HS-5 (cell line): ENCODE measurements around the gene DNAJC8.
A peak's percentile ranks its signal among the peaks of the same experiment; 100 is the strongest.

Experiments
- DNase-seq: peaks from one replicate; pipeline ENCODE4 v3.0.0-alpha.2; 2012; ENCODE audit warnings: low read depth

The DNAJC8 gene

DNA sequence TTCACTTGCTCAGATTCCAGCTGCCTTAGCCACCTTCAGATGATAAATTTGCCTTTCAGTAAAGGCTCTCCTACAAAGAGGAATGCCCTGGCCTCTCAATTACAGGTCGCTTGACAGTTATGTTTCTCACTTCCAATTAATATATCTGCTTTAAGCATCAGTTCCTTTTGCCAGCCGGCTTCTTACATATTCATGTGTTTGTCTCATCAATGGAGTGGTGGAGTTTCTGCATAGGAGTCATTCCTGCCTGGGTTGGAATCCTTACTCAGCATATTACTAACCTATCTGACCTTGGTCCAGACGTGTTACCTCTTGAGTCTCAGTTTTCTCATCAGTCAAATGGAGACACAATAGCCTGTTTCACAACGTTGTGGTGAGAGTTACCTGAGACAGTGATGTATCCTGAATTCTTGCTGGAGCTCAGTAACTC, 17.1 kb upstream of the DNAJC8 start:
- no peak for DNase-seq

DNA sequence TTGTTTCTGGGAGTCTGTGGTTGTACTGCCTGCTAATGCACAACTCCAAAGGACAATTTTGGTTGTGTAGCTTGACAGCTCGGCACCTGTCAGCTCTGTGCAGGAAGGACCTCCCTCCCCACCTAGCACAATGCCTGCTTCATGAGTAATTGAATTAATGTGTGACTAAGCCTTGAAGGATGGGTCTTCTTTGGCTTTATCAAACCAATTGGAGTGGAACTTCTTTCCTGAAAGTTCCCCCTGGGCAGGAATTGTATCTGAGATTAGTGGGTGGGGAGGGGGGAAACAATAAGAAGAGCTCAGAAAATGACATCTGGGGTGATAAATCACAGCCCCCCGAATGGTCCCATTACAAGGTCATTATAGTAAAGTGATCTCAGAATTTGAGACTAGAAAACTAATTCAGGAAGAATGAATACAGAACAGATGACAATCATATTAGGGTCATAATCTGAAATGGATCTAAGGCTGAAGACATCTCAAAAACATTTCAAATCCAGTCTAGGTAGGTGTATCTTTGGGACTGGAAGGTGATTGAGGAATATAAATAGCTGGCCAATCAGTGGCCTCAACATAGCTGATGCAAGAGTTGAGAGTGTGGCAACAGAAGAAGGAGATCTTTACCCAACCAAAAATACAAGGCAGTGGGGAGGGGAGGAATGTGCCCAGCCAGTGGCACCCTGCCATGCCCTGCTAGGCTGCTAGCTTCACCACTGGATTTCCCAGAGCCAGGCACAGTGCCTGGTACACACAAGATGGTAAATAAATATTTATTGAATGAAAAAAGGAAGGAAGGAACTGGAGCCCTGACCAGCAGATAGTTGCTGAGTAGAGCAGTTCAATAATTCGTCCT, 16.4 kb upstream of the DNAJC8 start:
- DNase-seq: no peak

DNA sequence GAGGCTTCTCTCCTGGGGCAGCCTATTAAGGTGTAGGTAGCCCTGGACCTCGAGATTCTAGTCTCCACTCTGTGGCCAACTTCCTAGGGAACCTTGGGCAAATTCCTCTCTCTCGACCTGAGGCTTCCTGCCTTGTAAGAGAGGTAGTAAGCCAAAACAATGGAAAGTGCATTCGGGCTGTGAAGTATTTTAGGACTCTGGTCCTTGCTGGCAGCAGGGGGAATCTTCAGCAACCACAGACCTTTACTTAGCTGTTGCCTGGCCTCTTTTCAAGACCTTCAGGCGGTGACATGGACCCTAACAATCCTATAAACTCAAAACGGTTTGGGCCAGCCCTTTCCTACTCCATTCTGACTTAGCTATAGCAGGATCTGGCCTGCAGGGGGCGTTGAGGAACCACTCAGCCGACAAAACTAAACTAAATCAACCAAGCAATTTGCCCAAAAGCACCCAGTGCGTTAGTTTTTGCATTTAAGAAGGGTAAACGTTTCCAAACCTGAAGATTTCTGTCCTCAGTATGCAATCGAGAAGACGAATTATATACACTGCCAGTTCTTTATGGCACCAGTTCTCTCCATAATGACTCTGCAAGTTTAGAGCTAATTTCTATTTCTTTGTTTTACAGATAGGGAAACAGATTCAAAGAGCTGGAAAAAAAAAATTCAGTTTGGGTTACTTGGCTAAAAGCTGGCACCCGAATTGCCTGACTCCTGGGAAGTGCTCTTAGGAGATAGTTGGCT, 15.6 kb upstream of the DNAJC8 start:
- DNase-seq: no peak

- DNase-seq: no peak
Measured at GRCh38 chr1:28247612-28248272, 14.9 kb upstream of the DNAJC8 start.

DNA sequence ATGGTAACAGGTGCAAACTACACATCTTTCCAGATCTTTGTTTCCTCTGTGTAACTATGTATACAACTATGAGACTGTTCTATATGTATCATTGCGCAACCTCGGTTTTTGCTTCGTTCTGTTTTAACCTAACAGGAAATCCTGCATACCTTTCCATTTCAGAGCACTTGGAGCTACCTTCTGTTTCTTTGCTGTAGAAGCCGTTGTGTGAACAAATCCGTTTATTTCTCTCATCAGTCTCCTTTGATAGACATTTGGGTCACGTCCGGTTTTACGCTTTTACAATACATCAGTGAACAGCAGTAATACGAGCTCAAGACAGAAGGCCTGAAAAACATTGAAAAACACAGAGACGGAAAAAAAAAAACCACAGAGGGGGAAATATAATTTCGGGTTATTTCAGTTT, 13.6 kb upstream of the DNAJC8 start:
- no peak for DNase-seq

DNA sequence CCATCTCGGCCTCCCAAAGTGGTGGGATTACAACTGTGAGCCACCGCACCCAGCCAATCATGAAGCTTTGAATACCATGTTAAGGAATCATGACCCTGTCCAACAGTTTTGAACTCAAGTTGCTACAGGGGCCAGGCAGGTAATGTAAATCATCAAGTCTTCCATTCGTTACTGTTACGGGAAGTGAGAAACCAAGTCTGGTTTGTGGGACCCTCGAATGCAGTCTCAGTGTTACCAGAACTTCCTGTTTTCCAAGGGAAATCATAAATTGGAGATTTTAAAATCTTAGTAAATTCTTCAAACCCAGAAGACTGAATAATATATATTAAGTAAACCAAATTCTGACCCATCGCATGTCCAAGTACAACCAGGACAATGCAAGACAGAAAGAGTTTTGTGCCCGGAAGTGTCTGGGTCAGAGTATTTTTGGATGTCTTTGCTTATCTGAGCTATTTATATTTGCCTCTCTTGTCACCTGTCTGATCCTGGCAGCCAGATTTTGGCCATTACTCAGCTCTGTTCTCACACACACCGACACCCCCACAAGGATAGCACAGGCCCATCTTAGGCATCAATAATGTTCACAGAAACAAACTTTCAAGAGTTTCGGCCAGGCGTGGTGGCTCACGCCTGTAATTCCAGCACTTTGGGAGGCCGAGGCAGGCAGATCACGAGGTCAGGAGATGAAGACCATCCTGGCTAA, 11.9 kb upstream of the DNAJC8 start:
- no peak for DNase-seq

GRCh38 chr1:28243685-28244311, 11.0 kb upstream of the DNAJC8 start:
- DNase-seq: no peak

DNA sequence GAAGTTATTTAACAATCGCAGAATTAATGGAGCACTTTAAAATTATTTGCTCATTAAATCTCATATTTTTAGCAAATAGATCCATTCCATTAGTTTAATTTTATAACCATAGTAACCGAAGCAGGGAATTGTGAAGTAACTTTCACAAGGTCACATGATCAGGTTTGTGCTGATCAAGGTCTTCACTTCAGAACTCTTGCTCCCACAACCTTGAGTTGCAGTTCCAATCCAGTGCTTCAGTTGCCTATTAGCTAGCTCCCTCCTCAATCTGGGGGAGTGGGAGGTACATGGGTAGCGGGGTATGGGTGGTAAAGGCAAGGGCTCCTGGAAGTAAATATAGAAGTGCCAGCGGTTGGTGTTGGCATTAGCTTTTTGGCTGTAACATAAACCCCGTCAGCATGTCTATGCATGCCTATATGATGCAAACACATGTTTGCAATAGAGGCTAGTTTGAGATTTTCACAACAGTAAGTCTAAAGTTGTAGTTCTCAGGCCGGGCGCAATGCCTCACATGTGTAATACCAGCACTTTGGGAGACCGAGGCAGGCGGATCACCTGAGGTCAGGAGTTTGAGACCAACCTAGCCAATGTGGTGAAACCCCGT, 8.9 kb upstream of the DNAJC8 start:
- no peak for DNase-seq

- no peak for DNase-seq
Measured at GRCh38 chr1:28240024-28240423, 7.2 kb upstream of the DNAJC8 start.

DNA sequence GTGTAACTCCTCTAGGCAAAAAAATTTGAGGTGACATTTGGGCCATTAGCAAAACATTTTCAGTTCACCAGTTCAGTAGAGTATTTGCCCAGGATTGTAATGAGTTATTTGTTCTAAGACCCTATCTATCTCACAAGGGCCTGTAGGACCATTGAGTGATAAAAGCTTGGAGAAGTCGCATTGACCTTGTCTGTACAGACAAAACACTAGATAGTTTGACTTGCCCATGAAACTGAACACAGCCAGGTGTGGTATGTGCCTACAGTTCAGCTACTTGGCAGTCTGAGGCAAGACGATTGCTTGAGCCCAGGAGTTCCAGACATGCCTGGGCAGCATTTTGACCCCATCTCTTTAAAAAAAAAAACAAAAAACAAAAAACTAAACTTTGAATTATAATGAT, 6.2 kb upstream of the DNAJC8 start:
- DNase-seq: no peak

GRCh38 chr1:28236656-28237322, 4.0 kb upstream of the DNAJC8 start:
- DNase-seq: no peak

DNA sequence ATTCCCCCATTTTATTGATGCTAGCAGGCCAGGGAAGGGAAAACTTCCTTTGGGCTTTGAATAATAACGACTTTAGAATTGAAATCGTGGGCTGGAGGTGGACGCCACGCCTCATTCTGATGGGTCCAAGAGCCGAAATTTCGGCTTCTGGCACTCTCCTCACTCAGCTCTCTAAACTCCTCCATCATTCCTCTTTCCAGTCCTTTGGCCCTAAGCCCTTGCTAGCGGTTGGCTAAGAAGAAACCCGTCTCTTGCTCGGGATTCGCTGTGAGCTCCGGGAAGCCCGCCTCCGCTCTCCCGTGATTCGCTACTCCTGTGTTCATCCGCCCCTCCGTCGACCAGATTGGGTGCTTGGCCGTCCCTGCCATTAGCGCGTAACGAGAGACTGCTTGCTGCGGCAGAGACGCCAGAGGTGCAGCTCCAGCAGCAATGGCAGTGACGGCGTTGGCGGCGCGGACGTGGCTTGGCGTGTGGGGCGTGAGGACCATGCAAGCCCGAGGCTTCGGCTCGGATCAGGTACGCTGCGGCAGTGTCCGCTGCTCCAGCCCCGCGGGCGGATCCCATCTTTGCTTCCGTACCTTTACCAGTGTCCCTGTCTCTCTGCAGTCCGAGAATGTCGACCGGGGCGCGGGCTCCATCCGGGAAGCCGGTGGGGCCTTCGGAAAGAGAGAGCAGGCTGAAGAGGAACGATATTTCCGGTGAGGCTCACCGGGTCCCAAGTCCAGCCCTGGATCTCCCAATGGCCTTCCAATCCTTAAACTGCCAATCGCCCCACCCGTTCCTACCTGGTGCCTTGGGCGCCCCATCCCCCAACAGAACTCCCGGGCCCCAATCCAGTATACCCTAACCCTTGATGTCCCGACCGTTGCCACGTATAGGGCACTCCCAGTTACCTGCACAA, 3.2 kb upstream of the DNAJC8 start, which contains the start of gene ATP5IF1:
ATP5IF1 (plus strand) TSS at position 370 of the 901 bp plus-strand sequence; CDS start at position 430, 60 bp downstream.
- DNase-seq: peak; percentile 91

GRCh38 chr1:28233264-28233606, 406 bp upstream of the DNAJC8 start:
- DNase-seq: no peak

- no peak for DNase-seq
Measured at GRCh38 chr1:28229996-28230395, 2.8 kb downstream of the DNAJC8 start.

DNA sequence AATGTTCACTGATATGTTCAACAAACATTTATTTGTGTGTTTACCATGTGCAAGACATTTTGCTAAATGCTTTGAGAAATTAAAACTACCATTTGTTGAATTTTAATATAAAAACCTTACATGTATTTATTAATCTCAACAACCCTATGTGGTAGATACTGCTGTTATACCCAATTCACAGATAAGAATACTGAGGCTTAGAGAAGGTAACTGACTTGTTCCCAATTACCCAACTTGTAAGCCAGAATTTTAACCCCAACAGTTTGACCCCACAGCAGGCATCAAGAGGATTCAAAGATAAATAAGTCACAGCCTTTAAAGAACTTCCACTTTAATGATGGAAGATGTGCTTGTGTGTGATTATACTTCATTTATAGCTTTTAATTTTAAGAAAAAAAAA, 3.7 kb downstream of the DNAJC8 start:
- no peak for DNase-seq

GRCh38 chr1:28213315-28213714, 19.5 kb downstream of the DNAJC8 start:
- no peak for DNase-seq

DNA sequence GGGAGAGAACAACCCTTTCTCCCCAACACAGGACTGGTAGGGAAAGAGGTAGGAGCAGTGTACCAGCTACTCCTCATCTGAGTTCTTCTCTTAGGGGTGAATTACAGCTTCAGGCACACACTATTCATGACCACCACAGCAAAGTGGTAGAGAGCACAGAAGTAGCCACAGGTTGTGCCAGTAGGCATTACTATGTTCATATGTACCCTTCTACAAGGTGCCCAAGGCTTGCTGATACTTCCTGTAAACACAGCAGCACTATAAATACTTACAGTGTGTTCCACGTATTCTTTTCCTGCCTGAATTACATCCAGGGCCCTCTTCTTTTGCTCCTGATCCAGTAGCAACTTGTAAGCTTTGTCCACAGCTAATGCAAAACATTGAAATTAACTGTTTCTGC, 23.1 kb downstream of the DNAJC8 start:
- DNase-seq: no peak

DNA sequence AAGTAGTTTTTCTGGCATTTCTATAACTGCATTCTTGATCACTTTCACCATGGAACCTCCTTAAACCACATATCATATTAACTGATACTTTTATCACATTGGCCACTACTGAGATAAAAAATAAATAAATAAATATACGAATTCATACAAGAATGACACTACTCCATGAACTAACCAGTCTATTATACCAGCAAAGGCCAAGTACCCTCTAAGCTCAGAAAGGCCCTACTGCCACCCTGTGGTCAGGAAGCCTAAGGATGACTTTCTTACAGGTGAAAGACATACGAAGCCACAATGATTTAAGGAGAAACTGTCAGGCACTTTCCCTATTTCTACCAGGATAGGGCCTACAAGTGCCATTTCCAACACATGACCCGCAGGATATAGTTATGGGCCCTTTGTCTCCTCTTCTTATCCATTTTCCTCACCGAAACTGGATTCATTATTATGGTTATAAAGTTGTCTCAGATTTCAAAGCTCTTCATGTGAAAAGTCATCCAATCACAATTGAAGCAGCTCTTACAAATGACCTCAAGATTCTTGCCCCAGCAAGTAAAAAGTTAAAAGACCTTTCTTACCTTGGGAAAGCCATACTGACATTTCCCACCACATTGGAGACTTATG, 23.9 kb downstream of the DNAJC8 start:
- no peak for DNase-seq

DNA sequence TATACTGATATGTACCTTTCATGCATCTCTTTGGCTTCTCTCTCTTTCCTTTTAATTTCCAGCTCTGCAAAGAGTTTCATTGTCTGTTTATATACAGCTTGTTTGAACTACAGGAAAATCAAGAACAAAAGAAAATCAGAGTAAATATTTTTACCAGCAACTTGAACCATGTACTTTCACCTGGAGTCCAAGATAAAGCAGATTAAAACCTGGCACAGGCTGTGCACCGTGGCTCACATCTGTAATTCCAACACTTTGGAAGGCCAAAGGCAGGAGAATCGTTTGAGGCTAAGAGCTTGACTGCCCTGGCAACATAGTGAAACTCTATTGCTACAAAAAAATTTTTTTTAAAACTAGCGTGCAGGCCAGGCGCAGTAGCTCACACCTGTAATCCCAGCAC, 27.6 kb downstream of the DNAJC8 start:
- no peak for DNase-seq
